ENCODE measurements around the gene MGAT2.
"Not testable (repeated sequence)": the region's sequence is repeated elsewhere in the genome, so short reads cannot be mapped to it uniquely, and the experiment has no call there.

The MGAT2 gene

GRCh38 chr14:49612671-49613070 lies 7.9 kb upstream of the MGAT2 start:
- DNase-seq: no peak

GRCh38 chr14:49614196-49614595 lies 6.4 kb upstream of the MGAT2 start:
- no peak for DNase-seq

DNA sequence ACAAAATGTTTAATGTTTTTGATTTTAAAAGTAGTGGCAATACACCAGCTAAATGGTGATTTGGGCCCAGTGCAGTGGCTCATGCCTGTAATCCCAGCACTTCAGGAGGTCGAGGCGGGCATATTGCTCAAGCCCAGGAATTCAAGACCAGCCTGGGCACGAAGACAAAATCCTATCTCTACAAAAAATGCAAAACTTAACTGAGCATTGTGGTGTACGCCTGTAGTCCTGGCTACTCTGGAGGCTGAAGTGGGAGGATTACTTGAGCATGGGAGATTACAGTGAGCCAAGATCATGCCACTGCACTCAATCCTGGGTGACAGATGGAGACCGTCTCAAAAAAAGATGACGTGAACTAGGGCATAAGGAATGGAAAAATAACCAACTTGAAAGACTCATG lies 4.8 kb upstream of the MGAT2 start:
- DNase-seq: no peak

DNA sequence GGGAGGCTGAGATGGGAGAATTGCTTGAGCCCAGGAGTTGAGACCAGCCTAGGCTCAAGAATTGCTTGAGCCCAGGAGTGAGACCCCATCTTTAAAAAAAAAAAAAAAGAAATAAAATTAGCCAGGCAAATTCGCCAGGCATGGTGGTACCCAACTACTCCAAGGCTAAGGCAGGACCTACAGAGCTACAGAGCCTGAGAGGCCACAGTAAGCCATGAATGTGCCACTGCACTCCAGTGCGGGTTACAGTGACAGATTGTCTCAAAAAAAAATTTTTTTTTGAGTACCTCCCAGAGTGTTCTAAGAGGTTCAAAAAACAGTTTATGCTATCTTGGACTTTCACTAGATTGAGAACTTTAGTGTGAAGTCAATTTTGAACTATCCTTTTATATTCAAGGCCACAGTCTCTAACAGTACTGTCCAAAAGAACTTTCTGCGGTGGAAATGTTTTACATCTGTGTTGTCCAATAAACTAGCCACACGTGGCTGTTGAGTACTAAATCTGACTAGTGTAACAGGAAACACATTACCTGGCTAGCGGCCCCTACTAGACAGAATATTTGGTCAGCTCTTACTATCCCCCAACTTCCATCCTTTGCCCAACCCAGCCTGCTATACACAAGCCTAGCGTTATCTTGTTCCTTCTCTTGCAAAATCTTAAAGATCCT lies 2.6 kb upstream of the MGAT2 start:
- DNase-seq: no peak

DNA sequence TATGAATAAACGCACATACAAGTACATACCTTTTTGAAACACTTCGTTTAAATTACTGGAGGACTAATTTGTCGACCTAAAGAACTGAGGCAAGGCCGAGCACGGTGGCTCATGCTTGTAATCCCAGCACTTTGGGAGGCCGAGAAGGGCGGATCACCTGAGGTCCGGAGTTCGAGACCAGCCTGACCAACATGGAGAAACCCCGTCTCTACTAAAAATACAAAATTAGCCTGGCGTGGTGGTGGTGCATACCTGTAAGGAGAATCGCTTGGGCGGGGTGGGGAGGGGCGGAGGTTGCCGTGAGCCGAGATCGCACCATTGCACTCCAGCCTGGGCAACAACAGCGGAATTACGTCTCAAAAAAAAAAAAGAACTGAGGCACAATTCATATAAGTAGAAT lies 1.3 kb upstream of the MGAT2 start:
- not testable (repeated sequence) for DNase-seq

DNA sequence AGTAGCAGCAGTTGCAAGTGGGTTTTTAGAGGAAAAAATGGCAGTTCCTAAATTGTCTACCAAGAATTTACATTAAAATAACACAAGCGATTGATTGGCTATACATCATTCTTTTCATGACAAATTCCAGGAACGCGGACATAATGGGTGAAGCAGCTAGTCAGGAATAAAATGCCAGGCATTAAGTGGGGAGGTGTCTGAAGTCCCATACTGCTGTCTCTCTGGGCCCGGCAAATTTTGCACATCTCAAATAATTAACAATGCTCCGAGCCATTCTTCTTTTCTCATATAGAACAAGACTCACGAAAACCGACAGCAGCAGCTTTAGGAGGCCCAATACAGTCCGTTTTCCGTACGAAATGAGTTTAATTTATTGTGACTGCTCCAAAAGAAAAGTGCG lies 869 bp upstream of the MGAT2 start:
- no peak for DNase-seq

DNA sequence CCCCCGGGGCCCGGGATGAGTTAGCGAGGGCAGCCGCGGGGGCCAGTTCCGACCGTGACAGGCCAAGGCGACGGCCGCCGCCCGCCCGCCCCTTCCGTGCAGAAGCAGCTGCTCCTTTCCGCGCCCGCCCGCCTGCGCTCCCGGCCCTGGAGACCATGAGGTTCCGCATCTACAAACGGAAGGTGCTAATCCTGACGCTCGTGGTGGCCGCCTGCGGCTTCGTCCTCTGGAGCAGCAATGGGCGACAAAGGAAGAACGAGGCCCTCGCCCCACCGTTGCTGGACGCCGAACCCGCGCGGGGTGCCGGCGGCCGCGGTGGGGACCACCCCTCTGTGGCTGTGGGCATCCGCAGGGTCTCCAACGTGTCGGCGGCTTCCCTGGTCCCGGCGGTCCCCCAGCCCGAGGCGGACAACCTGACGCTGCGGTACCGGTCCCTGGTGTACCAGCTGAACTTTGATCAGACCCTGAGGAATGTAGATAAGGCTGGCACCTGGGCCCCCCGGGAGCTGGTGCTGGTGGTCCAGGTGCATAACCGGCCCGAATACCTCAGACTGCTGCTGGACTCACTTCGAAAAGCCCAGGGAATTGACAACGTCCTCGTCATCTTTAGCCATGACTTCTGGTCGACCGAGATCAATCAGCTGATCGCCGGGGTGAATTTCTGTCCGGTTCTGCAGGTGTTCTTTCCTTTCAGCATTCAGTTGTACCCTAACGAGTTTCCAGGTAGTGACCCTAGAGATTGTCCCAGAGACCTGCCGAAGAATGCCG lies 699 bp downstream of the MGAT2 start:
- peak; percentile 35 for DNase-seq

DNA sequence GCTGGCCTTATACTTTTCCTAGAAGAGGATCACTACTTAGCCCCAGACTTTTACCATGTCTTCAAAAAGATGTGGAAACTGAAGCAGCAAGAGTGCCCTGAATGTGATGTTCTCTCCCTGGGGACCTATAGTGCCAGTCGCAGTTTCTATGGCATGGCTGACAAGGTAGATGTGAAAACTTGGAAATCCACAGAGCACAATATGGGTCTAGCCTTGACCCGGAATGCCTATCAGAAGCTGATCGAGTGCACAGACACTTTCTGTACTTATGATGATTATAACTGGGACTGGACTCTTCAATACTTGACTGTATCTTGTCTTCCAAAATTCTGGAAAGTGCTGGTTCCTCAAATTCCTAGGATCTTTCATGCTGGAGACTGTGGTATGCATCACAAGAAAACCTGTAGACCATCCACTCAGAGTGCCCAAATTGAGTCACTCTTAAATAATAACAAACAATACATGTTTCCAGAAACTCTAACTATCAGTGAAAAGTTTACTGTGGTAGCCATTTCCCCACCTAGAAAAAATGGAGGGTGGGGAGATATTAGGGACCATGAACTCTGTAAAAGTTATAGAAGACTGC lies 1.5 kb downstream of the MGAT2 start:
- DNase-seq: no peak

- DNase-seq: no peak
These were observed 2.8 kb downstream of the MGAT2 start for GRCh38 chr14:49623387-49623786.

- no peak for DNase-seq
These were observed 3.6 kb downstream of the MGAT2 start for GRCh38 chr14:49623941-49624839.

DNA sequence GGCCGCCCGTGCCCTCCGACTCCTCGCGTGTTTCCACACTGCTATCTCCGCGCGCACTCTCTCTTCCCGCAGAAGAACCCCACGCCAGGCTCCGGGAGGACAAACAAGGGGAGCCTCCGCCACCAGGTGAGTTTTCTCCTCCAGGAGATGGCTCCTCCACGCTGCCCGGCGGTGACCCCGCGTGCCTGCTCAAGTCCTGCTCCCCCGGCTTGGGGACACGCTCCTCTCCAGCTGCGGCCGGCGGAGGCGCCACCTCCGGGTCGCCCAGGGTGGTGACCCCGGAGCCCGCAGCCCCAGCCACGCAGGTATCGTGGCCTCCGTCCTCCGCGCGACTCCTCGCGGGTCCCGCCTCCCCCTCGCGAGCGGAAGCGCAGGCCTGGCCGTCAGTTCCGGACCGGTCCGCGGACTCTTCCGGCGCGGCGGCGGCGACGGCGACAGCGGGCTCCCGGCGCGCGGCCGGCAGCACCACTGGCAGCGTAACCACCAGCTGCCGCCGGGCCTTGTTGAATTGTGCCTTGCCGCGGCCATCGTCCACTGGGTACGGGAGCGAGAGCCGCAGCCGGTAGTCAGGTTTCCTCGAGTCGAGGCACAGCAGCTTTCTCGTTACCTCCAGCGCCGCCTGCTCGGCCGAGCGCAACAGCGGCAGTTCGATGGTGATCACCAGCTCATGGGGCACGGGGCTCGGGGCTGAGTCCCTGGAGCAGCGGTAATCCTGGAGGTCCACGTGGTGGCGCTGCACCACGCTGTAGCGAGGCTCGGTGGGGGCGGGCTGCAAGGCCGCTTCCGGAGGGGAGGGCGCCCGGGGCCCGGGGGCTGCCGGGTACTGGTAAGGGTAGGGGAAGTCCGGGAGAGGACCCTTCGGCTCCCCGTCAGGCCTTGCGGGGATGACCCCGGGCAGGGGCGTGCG lies 13.3 kb downstream of the MGAT2 start:
- peak; percentile 89 for DNase-seq

DNA sequence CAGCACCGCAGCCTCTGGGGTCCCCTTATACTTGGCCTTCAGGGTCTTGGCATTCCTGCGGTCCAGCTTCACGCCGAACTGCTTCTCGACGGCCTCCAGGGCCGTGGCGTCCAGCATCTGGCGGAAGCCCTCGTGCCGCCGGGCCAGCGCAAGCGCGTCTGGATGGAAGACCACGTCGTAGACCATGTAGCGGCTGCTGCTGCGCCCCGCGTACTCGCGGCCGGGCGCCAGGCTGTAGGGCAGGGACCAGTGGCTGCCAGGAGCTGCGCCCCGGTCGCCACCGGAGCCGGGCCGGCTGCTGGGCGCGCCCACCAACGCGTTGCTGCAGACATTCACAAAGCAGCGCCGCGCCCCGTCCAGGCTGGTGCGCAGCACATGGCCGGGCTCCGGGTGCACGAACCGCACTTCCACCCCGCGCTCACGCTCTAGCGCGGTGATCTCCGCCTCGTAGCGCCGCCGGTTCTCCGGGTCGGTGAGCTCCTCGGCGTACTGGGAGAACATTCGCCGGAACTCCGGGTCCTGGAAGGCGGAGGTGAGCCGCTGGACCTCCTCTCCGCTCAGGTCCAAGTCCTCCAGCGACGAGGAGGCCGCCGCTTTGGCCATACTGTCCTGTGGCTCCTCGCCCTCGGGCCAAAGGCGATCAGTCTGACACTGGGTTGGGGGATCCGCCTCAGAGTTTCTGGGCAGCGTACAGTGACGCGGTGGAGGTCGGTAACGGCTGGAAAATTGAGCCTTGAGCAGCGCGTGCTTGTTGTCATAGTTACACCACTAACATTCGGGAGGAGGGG lies 14.1 kb downstream of the MGAT2 start, which contains the start of gene DNAAF2:
DNAAF2 (minus strand) TSS at position 698 of the 788 bp plus-strand sequence; CDS start at position 603, 95 bp downstream.
- DNase-seq: peak; percentile 33

DNA sequence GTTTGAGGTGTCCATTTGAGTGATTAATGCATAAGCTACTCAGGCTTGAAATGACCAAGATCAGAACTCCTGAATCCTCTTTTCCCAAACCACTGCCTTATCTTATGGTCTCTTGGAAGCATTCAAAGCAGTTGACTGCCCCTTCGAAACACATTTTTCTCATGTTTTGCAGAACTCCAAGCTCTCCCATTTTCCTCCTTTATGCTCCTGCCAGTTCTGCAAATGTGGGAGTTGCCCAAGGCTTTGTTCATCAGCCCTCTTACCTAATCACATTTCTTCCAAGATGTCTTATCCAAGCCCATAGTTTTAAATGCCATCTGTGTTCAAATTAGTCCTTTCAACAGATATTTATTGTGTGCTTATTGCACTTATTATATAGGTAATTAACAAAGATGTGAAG lies 16.3 kb downstream of the MGAT2 start:
- DNase-seq: no peak

DNA sequence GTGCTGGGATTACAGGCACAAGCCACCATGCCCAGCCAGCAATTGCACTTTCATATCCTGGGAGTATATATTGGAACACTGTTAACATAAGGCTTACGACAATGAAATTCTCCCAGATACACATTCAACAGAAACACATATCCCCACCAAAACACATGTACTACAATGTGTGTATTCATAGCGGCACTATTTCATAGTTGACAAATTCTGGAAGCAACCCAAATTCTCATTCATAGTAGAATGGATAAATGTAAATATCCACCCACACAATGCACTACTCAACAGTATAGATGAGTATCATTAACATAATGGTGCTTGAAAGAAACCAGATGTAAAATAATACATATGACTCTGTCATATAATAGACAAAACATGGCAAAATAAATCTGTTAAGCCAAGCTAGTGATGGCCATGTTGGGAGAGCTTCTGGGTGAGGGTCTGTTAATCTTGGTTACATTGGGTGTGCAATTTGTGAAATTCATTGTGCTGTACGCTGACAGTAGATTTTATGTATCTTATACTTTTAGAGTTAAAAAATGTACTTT lies 17.0 kb downstream of the MGAT2 start:
- DNase-seq: no peak

GRCh38 chr14:49640540-49641417 lies 20.2 kb downstream of the MGAT2 start:
- DNase-seq: no peak

- DNase-seq: no peak
These were observed 21.1 kb downstream of the MGAT2 start for GRCh38 chr14:49641697-49642129.

DNA sequence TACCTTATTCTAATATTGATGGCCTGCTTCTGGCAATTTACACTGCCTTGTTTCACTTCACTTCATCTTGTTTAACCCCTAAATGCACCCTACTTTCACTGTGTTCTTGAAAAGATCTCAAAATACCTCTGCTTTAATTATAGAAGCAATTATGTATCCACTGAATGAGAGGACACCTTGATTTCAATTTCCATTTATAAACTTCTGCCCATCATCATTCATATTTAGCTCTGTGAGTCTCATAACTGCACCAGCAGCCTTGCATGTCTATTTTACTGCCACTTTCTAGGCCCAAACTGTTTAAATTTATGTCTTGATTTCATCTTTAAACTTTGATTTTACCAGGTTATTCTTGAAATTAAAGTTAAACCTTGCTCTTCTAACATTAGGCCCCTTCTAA lies 21.6 kb downstream of the MGAT2 start:
- DNase-seq: no peak

GRCh38 chr14:49653508-49653907 lies 32.9 kb downstream of the MGAT2 start:
- no peak for DNase-seq

DNA sequence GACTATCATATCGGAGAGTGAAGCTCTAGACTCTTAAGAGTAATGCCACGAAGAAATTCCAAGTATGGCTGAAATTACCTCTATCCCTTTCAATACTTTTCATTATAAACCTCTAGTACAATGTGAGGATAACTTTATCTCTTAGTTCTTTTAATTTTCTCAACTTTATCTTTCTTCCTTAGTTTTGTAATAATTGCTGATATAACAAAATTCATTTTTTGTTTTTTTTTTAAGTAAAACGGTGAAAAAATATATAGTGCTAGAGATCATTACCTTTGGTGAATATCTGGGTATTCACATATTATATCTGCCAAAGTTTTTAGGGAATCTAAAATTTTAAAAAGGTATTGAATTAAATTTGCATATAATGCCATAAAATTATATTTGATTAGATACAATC lies 33.9 kb downstream of the MGAT2 start:
- DNase-seq: no peak

DNA sequence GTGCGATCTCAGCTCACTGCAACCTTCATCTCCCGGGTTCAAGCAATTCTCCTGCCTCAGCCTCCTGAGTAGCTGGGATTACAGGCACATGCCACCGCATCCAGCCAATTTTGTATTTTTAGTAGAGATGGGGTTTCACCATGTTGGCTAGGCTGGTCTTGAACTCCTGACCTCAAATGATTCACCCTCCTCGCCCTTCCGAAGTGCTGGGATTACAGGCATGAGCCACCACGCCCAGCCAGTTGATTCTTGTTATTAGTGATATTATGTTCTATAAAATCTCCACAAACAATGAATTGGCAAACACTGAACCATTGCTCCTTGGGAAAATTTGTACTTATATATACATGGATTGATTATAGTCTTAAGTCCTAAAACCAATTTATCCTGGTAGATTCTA lies 36.9 kb downstream of the MGAT2 start:
- not testable (repeated sequence) for DNase-seq

Data from DMS153 (cell line).